Adrenal gland (tissue), 5 donors: ENCODE results near the gene HDAC4.

Experiments used
- POLR2A ChIP-seq, 2 donors: fragments of 450-650 bp; IDR thresholded peaks; one replicate each; pipeline ENCODE4 v1.6.1; 2017; ENCODE audit warnings: antibody characterized with exemption in 2 of 2, mild to moderate bottlenecking in 2 of 2, moderate library complexity in 1 of 2
- TF ChIP-seq, protein P1 (sequence below), 6 experiments: fragments of 450-650 bp in 4 of 6; fragments of 200-600 bp in 2 of 6; sonication (generic) in 1 of 6; IDR thresholded peaks; 1 replicate in 5 of 6; 2 replicates in 1 of 6; pipeline versions ENCODE4 v1.5.1 to v1.8.0; 2016 to 2021; ENCODE audit warnings: antibody characterized with exemption in 6 of 6, mild to moderate bottlenecking in 2 of 6, moderate library complexity in 1 of 6
- donor health status: DM: no; HTN: no; CAD: no.

DNA sequence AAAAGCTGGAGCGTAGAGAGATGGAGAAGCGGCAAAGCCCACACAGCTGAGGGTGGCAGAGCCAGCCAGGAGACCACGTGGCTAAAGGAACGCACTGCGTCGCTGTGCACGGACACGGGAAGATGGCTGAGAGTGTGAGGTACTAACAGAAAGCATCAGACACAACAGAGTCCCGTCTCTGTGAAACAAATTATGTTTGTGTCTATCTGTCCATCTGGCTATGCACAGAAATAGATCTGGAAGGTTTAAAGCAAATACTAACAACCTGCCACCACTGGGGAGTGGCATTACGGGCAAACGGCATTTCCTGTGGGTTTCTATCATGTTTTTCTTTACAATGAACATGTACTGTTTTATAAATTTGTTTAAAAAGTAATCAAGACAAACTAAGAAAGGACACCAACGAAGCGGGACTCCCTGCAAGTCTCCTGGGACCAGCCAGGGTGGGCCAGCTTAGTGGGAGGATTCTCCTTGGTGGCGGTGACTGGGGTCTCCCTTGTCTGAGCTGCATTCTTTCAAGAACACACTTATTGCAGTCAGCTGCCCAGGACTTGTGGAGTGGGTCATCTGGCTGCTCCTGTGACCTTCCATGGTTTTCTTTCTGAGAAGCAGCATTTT, 290.8 kb downstream of the HDAC4 start:
- TF ChIP-seq, protein P1, sequence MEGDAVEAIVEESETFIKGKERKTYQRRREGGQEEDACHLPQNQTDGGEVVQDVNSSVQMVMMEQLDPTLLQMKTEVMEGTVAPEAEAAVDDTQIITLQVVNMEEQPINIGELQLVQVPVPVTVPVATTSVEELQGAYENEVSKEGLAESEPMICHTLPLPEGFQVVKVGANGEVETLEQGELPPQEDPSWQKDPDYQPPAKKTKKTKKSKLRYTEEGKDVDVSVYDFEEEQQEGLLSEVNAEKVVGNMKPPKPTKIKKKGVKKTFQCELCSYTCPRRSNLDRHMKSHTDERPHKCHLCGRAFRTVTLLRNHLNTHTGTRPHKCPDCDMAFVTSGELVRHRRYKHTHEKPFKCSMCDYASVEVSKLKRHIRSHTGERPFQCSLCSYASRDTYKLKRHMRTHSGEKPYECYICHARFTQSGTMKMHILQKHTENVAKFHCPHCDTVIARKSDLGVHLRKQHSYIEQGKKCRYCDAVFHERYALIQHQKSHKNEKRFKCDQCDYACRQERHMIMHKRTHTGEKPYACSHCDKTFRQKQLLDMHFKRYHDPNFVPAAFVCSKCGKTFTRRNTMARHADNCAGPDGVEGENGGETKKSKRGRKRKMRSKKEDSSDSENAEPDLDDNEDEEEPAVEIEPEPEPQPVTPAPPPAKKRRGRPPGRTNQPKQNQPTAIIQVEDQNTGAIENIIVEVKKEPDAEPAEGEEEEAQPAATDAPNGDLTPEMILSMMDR (IDR thresholded peaks at IDR 0.05), result no peak
- no peak for TF ChIP-seq POLR2A (IDR thresholded peaks at IDR 0.05)
